ENCODE data around the gene FAM187B.

FAM187B gene

DNA sequence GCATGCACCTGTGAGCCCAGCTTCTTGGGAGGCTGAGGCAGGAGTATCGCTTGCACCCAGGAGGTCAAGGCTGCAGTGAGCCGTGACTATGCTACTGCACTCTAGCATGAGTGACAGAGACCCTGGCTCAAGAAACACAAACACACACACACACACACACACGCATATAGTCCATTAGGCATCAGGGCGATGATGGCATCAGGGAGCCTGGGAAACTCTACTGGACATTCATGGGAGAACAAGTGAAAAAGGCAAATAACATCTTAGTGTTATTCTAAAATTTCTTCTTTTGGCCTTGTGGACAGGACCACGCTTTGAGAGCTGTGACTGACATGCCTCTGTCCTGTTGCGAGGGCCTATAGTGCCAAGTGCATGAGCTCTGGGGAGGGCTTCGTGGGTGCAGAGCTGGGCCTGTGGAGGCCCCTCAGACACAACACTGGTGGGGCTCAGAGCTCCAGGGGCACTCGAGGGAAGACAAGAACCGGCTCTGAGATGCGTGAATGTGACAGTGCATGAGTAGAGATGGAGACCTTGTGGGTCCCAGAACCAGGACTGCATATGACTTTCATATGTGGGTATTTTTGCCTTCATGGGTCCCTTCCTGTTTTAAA lies 32.3 kb upstream of the FAM187B start:
- no peak overlapping the region for H3K4me2 ChIP-seq (ENCODE audit: low read length)
- H3K27ac ChIP-seq (ENCODE audit: low read depth, low read length): no peak overlapping the region
- no peaks in the 10 kb centered on the region for H3K79me2 ChIP-seq (ENCODE audit: control insufficient read depth, low read length)
- H3F3A ChIP-seq (ENCODE audit: control insufficient read depth, insufficient read depth): peaks cover 15% of the 10 kb centered on the region
- peaks cover 27% of the 10 kb centered on the region for H3K36me3 ChIP-seq (ENCODE audit: control insufficient read depth, low read length)
- no peaks in the 10 kb centered on the region for H3K27me3 ChIP-seq (ENCODE audit: control insufficient read depth, low read length)
- no peaks in the 10 kb centered on the region for H3K9me2 ChIP-seq (replicated peaks; ENCODE audit: control insufficient read depth, low read length)
- no peaks in the 10 kb centered on the region for H3K9me3 ChIP-seq (ENCODE audit: control insufficient read depth, insufficient read depth, low read length)
- H3K4me1 ChIP-seq (ENCODE audit: control insufficient read depth, low read length): peaks cover 24% of the 10 kb centered on the region
- TF ChIP-seq CTCF (IDR thresholded peaks at IDR 0.05; ENCODE audit: low read depth, low read length, poor library complexity, severe bottlenecking) (no peak), EZH2phosphoT487 (IDR thresholded peaks at IDR 0.05; ENCODE audit: borderline replicate concordance, low read length) (no peak)
- no peak overlapping the region for H3K4me3 ChIP-seq (ENCODE audit: low read length)
- H4K20me1 ChIP-seq (ENCODE audit: control insufficient read depth, insufficient read depth, low read depth, low read length): no peaks in the 10 kb centered on the region; the same call in 1 of the 2 replicates

GRCh38 chr19:35257113-35257461 lies 28.5 kb upstream of the FAM187B start:
- H3K4me2 ChIP-seq (ENCODE audit: low read length): no peak overlapping the region
- no peak overlapping the region for H3K27ac ChIP-seq (ENCODE audit: low read depth, low read length)
- TF ChIP-seq CTCF (IDR thresholded peaks at IDR 0.05; ENCODE audit: low read depth, low read length, poor library complexity, severe bottlenecking): no peak
- no peak for TF ChIP-seq EZH2phosphoT487 (IDR thresholded peaks at IDR 0.05; ENCODE audit: borderline replicate concordance, low read length)
- no peaks in the 10 kb centered on the region for H3K79me2 ChIP-seq (ENCODE audit: control insufficient read depth, low read length)
- H3K27me3 ChIP-seq (ENCODE audit: control insufficient read depth, low read length): no peaks in the 10 kb centered on the region
- no peaks in the 10 kb centered on the region; the same call in 1 of the 2 replicates for H4K20me1 ChIP-seq (ENCODE audit: control insufficient read depth, insufficient read depth, low read depth, low read length)
- no peaks in the 10 kb centered on the region for H3K9me3 ChIP-seq (ENCODE audit: control insufficient read depth, insufficient read depth, low read length)
- no peaks in the 10 kb centered on the region for H3F3A ChIP-seq (ENCODE audit: control insufficient read depth, insufficient read depth)
- H3K4me3 ChIP-seq (ENCODE audit: low read length): no peak overlapping the region
- H3K4me1 ChIP-seq (ENCODE audit: control insufficient read depth, low read length): peaks cover 3% of the 10 kb centered on the region
- H3K9me2 ChIP-seq (replicated peaks; ENCODE audit: control insufficient read depth, low read length): no peaks in the 10 kb centered on the region
- peaks cover 26% of the 10 kb centered on the region for H3K36me3 ChIP-seq (ENCODE audit: control insufficient read depth, low read length)

DNA sequence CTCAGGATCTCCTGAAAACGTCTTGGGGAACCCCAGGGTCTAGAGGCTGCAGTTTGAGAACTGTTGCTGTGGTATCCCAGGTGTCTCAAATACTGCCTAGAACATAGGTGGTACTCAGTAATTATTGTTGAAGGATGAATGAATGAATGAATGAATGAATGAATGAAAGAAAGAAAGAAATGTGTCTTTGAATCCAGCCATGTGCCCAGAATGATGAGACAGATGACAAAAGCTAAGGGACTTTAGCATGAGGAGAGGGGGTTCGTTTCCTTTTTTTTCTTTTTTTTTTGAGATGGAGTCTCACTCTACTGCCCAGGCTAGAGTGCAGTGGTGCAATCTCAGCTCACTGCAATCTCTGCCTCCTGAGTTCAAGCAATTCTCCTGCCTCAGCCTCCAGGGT lies 28.0 kb upstream of the FAM187B start:
- Histone ChIP-seq H3K9me2 (replicated peaks; ENCODE audit: control insufficient read depth, low read length) (no peaks in the 10 kb centered on the region), H3K36me3 (ENCODE audit: control insufficient read depth, low read length) (peaks cover 26% of the 10 kb centered on the region), H3K27me3 (ENCODE audit: control insufficient read depth, low read length) (no peaks in the 10 kb centered on the region), H3K79me2 (ENCODE audit: control insufficient read depth, low read length) (no peaks in the 10 kb centered on the region), H3K9me3 (ENCODE audit: control insufficient read depth, insufficient read depth, low read length) (no peaks in the 10 kb centered on the region), H3K4me1 (ENCODE audit: control insufficient read depth, low read length) (peaks cover 3% of the 10 kb centered on the region), H3K27ac (ENCODE audit: low read depth, low read length) (no peak overlapping the region), H4K20me1 (ENCODE audit: control insufficient read depth, insufficient read depth, low read depth, low read length) (no peaks in the 10 kb centered on the region; the same call in 1 of the 2 replicates), H3K4me3 (ENCODE audit: low read length) (no peak overlapping the region), H3K4me2 (ENCODE audit: low read length) (no peak overlapping the region), H3F3A (ENCODE audit: control insufficient read depth, insufficient read depth) (no peaks in the 10 kb centered on the region)
- TF ChIP-seq EZH2phosphoT487 (IDR thresholded peaks at IDR 0.05; ENCODE audit: borderline replicate concordance, low read length): no peak
- no peak for TF ChIP-seq CTCF (IDR thresholded peaks at IDR 0.05; ENCODE audit: low read depth, low read length, poor library complexity, severe bottlenecking)
